ENCODE results near the gene RAG2.
"Not testable (repeated sequence)": the region's sequence is repeated elsewhere in the genome, so short reads cannot be mapped to it uniquely, and the experiment has no call there.

Gene RAG2

DNA sequence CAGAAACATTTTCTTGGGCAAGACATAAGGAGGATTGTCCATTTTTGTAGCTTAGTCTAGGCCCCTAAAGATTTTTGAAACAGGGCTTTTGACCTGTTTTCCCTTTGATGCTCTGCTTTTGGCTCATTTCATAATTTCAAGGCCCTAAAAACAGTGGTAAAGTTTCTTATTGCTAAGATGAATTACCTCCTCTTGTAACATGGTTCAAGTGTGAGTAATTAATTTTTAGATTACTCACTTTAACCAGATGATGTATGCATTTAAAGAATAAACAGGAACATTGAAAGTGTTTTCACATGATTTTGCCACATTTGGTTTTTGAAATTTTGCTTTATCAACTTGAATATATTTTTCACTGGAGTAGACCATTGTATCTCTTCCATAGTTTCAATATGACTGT, 1.2 kb downstream of the RAG2 start:
- no peak for DNase-seq

DNA sequence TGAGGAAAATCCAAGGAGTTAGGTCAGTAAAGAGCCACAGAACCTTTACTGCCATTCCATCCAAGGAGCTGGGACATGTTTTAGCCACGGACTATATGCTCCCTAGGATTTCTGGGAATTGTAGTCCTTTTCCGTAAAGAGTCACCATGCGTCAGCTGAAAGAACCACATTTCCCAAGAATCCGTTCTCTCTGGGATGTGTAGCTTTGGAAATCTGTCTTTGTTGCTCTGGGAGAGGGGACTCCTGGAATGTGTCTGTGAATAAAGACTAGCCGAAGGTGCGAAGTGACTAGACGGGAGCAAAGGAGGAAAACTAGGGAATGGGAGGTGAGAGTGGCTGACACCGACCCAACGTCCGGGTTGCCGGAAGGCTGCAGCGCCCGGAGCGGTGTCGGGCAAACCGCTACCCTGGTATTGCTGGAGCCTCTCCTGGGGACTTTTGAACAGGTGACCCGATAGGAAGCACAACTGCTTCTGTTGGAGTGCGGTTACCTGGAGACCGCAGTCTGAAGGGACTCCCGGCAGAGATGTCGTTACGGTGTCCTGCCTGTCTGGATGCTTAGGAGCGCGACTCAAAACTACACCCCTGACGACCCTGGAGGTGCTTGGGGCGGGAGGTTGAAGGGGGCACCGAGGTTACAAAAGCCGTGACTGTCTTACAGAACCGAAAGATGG, 3.6 kb downstream of the RAG2 start, which contains the start of gene IFTAP:
Gene IFTAP, plus strand, starts transcription at position 187 of the 674 bp plus-strand sequence. CDS start 15,602 bp downstream, outside the sequence.
- DNase-seq, result peak; percentile 84 to 92 (median 90)

DNA sequence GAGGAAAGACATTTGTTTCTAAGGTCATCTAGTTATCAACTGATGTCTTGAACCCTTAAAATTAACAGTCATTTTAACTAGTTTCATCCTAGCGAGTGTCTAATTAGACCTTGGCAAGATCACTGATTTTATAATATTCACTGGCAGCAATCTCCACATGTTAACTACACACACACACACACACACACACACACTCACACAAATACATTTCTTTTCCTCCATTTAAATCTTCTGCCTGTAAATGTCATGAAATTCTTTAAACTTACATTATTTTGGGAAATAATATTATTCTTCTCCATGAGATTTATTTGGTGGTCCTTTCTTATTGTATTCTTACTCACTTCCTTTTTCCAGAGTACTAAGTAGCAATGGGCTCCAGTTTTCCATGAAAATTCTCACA, 6.6 kb downstream of the RAG2 start:
- DNase-seq, result no peak

DNA sequence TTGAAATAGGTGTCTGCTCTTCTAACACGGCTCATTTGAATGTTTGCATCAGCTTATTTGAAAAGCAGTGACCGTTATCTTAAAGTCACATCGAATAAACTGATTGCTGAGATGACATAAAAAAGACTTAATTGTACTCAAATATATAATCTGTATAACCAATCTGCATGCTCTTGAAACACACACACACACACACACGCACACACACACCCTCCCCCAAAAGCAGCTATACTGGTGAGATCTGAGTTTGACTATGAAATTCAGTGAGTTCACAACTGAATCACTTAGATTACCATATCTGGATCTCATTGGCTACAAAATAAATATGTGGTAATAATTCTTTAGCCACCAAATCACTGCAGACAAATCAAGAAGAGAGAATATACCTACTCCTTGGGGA, 7.5 kb downstream of the RAG2 start:
- DNase-seq, result no peak

DNA sequence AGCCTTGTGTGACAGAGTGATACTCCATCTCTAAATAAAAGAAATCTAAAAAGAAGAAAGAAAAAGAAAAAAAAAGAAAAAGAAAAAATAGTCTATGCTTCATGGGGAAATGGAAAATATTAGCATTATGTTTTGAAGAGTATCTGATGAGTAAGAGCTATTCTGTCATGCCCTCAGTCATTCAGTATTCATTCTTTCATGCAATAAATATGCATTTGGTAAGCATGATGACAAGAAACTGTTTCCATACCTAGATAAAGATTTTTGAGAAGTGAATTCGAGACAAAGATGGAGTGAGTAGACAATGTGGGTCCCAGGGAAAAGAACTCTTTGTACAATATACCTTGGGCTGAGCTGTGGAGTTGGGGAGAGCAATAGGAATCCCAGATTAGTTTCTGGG, 9.9 kb downstream of the RAG2 start:
- no peak for DNase-seq

DNA sequence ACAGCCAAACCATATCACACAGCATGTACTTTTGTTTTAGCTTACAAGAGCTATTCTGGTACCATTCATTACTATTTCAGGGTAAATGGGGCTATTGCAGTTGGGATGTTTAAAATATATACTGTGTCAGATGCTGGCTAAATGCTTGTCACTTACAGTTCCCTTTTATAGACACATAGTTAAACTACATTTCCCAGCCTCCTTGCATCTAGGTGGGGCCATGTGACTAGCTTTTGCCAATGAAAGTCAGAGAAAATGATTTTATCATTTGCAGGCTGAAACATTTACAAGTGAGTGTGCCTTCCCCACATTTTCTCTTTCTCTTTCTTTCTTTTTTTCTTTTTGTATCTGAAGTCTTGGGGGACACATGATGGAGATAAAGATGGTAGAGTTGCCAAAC, 11.5 kb downstream of the RAG2 start:
- peak; percentile 43 to 59 (median 55) for DNase-seq

DNA sequence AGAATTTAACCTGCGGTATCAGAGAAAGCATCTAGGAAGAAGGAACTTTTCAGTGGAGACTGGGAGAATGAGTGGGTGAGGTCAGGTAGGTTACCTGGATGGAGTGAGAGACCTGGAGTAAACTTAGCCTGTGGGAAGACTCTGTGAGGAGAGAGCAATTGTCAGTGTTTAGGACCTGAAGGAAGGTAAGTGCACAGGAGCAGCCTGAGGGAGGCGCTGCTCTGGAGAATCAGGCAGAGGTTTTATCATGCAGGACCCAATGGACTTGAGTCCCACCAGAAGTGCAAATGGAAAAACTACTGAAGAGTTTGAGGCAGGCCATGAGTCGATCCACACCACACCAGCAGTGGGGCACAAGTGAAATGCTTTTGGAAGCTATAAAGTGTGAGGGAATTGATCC, 14.4 kb downstream of the RAG2 start:
- no peak for DNase-seq

DNA sequence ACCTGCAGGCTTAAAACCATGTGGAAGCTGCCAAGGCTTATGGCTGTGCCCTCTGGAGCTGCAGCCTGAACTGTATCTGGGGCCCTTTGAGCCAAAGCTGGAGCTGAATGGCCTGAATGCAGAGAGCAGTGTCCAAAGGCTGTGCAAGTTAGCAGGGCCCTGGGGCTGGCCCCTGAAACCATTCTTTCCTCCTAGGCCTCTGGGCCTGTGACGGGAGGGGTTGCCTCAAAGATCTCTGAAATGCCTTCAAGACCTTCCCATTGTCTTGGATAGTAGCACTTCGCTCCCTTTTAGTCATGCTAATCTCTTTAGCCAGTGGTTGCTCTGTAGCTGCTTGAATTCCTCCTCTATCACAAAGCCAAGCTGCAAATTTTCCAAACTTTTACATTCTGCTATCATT, 16.5 kb downstream of the RAG2 start:
- DNase-seq, result no peak

DNA sequence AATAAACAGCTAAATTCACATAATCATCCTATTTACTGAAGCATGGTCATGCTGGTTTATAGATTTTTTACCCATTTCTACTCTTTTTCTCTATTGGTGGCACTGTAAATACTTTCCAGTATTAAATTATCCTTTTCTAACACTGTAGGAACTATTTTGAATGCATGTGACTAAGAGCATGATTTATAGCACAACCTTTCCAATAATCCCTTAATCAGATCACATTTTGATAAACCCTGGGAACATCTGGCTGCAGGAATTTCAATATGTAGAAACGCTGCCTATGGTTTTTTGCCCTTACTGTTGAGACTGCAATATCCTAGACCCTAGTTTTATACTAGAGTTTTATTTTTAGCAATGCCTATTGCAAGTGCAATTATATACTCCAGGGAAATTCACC, 19.6 kb downstream of the RAG2 start:
- no peak for DNase-seq

DNA sequence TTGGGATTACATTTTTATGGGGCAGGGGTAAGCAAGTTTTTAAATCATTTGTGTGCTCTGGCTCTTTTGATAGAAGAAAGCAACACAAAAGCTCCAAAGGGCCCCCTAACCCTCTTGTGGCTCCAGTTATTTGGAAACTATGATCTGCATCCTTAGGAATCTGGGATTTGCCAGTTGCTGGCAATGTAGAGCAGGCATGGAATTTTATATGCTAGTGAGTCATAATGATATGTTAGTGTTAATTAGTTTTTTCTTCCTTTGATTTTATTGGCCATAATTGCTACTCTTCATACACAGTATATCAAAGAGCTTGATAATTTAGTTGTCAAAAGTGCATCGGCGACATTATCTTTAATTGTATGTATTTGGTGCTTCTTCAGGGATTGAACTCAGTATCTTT, 20.2 kb downstream of the RAG2 start:
- DNase-seq, result no peak

DNA sequence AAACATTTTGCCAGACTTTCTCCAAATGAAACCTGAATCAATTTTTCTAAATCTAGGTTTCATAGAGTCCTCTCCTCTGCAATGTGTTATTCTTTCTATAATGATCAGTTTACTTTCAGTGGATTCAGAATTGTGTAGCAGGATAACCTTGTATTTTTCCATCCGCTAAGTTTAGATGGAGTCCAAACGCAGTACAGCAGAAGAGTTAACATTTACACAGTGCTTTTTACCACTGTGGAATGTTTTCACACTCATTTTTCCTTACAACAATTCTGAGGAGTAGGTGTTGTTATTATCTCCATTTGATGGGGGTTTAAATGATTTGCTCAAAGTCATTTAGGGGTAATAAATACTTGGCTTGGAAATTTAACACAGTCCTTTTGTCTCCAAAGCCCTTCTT, 20.7 kb downstream of the RAG2 start:
- no peak for DNase-seq

DNA sequence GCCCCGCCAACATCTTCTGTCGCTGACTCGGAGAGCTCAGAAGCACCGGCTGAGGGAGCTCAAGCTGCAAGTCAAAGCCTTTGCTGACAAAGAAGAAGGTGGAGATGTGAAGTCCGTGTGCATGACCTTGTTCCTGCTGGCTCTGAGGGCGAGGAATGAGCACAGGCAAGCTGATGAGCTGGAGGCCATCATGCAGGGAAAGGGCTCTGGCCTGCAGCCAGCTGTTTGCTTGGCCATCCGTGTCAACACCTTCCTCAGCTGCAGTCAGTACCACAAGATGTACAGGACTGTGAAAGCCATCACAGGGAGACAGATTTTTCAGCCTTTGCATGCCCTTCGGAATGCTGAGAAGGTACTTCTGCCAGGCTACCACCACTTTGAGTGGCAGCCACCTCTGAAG, 23.6 kb downstream of the RAG2 start:
- DNase-seq, result no peak

DNA sequence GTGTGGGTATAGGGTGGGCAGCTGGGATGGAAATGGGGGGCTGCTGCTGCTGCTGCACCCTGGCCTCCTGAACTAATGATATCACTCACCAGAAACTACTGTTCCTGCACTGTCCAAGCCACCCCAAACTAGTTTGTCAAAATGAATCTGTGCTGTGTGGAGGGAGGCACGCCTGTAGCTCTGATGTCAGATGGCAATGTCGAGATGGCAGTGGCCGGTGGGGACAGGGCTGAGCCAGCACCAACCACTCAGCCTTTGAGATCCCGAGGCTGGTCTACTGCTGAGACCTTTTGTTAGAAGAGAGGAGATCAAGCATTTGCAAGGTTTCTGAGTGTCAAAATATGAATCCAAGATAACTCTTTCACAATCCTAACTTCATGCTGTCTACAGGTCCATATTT, 28.9 kb downstream of the RAG2 start:
- DNase-seq, result no peak

DNA sequence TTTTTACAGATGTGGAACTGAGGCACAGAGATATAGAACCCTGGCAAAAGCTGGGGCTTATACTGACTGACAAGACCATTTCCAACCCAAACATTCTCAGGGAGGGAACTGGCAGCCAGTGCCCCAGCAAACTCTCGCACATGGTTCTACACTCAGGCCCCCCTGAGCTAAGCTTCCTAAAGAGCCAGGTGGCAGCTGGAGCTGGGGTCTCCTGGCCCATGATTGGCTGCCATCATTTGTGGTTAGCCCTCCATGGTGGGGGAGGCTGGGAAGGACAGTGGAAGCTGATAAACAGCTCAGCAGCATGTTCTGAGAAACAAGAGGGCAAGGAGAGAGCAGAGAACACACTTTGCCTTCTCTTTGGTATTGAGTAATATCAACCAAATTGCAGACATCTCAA, 30.3 kb downstream of the RAG2 start, which contains the start of gene RAG1:
Gene RAG1, plus strand, starts transcription at position 314 of the 400 bp plus-strand sequence. CDS start 5,298 bp downstream, outside the sequence.
- no peak for DNase-seq

DNA sequence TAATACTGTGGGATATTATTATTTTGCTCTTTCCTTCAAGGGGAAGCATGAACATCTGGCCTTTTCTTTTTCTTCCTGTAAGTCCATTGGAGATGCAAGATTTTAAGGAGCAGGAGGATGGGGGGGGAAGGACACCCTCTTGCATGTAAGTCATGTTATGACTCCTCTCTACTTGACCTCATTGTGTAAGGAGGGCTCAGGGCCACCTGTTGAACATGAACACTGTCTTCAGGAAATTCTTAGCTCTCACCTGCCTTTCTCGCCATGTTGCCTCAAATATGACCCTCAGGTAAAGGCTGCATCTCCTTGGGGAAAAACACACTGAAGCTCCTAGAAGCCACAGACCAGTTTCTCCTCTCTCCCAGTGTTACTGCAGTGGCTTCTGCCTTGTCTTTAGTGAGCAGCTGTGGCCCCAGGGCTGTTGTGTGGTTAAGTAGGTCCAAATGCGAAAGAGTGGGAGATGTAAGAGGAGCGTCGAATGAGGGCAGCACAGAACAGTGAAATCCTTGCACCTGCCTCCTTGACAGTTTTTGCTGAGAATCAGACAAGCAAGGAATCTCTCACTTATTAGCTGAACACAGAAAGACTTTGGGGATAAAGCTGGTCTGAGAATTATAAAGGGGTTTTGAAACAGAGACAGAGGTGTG, 31.5 kb downstream of the RAG2 start:
- no peak for DNase-seq

DNA sequence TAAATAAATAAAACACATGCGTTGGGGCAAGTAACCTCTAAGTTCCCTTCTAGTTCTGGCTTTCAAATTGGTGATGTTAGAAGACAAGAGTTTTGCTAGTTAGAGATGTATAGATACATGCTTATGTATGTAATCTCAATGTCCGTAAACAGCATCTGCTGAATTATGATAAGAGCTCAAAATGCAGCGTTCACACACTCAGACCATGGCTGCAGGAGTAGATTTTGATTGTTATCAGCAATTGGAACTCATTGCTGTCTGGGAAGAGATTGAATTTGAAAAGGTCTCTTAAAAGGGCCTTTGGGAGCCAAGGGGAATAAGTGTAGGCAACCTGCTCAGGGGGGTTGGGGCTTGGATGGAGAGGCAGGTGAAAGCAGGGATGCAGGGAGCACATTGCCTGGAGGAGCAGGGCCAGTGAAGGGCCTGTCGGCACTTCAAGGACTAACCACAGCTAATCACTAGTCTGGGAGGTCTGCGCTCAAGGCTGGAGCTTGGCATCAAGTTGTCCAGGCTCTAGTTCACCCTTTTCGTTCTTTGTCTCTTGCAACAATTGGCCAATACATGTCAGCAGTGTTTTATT, 32.9 kb downstream of the RAG2 start:
- no peak for DNase-seq

DNA sequence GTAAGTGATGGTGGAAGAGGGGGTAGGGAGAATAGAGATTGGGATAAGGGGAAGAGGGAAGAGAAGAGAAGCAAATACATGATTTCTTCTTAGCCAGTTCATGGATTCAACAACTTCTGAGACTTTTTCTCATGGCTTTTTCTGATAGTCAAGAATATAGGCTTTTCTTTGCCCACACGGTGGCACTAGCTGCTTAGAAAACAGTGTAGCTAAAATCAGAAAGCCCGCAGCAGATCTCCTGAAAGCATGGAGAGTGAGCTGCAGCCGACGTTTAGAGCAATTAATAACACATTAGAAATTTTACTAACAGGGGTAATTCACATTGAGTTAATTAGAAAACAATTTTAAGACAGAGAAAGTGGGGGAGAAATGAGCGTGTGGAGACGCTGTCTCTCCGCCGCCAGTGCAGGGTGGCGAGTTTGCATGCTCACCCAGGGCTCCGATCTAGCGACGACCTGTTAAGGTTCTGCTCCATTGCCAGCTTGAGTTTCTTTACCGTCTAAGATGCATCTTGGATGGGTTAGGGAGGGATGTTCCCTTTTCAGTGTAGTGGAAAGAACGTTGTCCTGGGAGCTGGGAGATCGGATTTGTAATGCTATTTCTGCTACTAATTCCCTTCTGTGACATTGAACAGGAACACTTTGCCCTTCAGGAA, 33.5 kb downstream of the RAG2 start:
- DNase-seq, result peak; percentile 75 to 79 (median 75)

DNA sequence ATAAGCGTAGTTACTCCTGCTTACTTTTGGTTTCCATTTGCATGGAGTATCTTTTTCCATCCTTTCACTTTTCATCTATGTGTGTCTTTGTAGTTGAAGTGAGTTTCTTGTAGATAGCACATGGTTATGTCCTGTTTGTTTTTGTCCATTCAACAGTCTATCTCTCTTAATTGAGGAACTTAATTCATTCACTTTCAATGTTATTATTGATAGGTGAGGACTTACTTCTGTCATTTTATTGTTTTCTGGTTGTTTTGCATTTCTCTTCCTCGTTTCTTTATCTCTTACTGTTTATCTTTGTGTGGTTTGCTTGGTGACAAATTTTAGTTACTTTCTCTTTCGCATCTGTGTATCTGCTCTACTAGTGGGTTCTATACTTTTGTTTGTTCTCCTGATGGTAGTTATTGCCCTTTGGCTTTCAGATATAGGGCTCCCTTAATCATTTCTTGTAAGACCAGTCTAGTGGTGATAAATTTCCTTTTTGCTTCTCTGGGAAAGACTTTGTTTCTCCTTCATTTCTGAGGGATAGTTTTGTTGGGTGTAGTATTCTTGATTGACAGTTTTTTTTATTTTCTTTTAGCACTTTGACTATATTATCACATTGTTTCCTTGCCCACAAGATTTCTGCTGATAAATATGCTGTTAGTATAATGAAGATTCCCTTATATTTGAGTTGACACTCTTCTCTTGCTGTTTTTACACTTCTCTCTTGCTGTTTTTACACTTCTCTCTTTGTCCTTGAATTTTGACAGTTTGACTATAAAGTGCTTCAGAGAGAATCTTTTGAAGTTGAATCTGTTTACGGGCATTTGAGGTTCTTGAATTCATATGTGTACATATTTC, 39.2 kb downstream of the RAG2 start:
- DNase-seq, result no peak

DNA sequence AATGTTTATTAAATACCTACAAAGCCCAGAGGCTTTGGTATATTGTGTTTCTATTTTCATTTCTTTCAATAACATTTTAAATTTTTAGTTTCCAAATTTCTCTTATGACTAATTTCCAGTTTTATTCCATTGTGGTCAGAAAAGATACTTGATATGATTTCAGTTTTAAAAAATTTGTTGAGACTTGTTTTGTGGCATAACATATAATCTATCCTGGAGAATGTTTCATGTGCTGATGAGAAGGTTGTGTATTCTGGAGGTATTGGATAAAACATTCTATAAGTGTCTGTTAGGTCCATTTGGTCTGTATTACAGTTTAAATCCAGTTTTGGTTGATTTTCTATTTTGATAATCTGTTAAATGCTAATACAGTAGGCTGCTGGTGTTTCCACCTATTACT, 40.0 kb downstream of the RAG2 start:
- DNase-seq, result no peak

DNA sequence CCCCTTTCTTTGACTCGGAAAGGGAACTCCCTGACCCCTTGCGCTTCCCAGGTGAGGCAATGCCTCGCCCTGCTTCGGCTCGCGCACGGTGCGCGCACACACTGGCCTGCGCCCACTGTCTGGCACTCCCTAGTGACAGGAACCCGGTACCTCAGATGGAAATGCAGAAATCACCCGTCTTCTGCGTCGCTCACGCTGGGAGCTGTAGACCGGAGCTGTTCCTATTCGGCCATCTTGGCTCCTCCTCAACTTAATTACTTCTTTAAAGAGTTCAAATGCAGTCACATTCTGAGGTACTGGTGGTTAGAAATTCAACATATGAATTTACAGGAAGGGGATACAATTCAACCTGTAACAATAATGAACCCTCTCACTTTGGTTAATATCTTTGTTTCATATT, 40.6 kb downstream of the RAG2 start:
- DNase-seq, result not testable (repeated sequence)

DNA sequence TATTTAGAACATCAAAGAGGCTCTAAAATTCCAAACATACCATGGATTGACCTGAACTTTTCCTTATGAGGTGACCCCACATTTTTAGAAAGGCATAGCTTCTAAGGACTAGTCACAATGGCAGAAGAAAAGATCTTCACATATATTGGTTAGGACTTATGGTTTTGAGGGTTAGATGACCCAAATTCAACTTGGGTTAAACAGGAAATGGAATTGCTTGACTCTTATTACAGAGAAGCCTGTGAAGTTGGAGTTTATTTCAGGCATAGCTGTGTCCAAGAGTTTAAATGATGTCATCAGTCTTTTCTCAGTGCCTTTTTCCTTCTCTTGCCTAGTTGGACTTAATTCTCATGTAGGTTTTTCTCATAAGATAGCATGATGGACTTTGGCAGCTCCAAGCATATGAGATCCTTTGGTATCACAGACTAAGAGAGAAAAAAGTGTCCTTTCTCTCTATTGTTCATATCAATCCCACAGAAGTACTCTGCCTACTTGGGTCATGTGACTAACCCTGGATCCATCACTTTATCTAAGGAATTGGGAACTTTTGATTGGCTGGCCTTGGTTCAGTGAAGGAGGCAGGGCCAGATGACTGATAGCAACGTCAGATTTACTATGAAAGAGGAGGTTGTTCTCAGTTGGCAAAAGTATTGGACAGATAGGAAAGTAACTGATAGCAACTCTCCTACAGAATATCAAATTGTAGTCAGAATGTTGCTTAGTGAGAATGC, 47.5 kb downstream of the RAG2 start:
- no peak for DNase-seq

All from suppressor macrophage treated with lipopolysaccharide for 1 hour (primary cell).